ENCODE results near the gene TNC. TPM values are rescaled to one million over a fixed set of nuclear protein-coding genes. Genes with fewer than 3 reads are reported as not detected.

Gene TNC
- 1 to 10 TPM in 2 of 3 donors, under 1 TPM in 1; 0.45 to 9.8 (median 1.9) TPM for polyA plus RNA-seq

- no peak within 1 kb of the TSS for H3K27ac ChIP-seq (ENCODE audit: low read depth, low read length)
- 0 to 1% (median 1%) methylated on average over 37 of the region's 37 CpGs for WGBS, 3 donors
Measured at GRCh38 chr9:115117999-115118878, at the start of gene TNC. Gene TNC, minus strand, starts transcription at chr9:115118157. Its CDS starts 27,139 bp downstream, at chr9:115091018.

- no peak overlapping the region for H3K27ac ChIP-seq (ENCODE audit: low read depth, low read length)
- WGBS, 3 donors: 63 to 76% (median 72%) methylated on average over 3 of the region's 3 CpGs
Measured at GRCh38 chr9:115167175-115167574, 49.2 kb upstream of the TNC start.

DNA sequence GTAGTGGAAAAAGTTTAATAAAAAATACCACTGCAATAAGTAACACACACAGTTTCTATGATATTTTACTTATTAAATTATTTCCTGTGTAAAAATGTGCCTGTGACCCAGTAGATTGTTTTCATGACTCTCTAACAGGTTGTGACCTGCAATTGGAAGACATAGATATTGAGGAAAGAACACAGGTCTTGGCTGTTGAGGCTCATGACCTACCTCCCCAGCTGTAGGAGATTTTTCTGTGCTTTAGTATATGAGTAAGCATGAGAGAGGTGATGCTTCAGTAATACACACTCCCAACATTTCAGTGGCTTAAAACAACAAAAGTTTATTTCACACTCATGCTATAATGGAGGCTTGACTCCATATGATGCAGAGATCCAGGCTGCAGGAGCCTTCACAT is 47.3 kb upstream of the TNC start:
- H3K27ac ChIP-seq (ENCODE audit: low read depth, low read length): no peak overlapping the region

DNA sequence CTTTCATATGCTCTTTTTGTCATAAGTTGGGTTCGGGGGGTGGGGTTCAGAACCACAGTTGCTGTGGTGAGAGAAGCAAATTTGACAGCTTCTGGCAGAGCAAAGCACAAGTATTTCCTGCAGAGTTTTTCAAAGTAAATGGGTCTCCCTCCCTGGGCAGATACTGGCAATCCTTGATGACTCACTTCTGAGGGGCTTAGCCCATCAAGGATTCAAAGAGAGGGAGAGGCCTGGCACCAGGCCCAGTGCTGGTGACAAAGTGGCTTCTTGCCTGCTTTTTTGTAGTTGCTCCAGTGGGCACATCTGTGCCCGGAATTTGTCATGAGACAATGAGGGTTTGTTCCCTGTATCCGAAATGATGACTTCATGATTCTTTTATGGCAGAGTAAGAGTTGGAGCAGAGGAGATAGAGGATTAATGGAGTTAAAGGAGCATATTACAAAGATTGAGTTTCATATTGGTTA is 46.6 kb upstream of the TNC start:
- WGBS, 3 donors: 39 to 61% (median 44%) methylated on average over 3 of the region's 3 CpGs
- H3K27ac ChIP-seq (ENCODE audit: low read depth, low read length): no peak overlapping the region

DNA sequence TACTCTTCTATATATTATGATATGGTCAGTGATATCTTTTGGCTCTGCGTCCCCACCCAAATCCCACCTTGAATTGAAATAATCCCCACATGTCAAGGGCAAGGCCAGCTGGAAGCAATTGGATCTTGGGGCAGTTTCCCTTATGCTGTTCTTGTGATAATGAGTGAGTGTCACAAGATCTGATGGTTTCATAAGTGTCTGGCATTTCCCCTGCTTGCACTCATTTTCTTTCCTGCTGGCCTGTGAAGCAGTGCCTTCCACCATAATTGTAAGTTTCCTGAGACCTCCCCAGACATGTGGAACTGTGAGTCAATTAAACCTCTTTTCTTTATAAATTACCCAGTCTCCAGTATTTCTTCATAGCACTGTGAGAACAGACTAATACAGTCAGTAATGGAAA is 45.0 kb upstream of the TNC start:
- 87 to 97% (median 88%) methylated on average over 1 of the region's 1 CpG for WGBS, 3 donors
- no peak overlapping the region for H3K27ac ChIP-seq (ENCODE audit: low read depth, low read length)

DNA sequence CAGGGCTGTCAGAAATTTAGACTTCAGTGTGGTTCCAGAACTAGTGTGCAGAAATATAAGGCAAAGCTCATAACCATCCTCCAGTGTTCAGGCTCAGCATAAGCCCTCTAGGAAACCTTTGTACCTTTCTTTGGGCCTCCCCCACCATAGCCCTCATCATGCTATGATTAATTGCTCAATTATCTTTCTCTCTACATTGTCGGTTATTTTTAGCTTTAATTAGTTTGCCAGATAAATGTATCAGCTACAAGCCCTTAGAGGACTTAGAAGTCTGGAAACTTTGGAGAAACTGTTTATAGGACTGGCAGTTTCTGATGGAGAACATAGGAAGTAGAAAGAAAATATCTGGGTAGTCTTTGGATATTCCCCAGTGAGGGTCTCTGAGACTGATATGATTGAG is 43.5 kb upstream of the TNC start:
- no peak overlapping the region for H3K27ac ChIP-seq (ENCODE audit: low read depth, low read length)
- 9 to 53% (median 48%) methylated on average over 1 of the region's 1 CpG for WGBS, 3 donors

GRCh38 chr9:115158661-115159481 is 40.9 kb upstream of the TNC start:
- WGBS, 3 donors: 74 to 81% (median 75%) methylated on average over 8 of the region's 8 CpGs

GRCh38 chr9:115157245-115157674 is 39.3 kb upstream of the TNC start:
- H3K27ac ChIP-seq (ENCODE audit: low read depth, low read length): no peak overlapping the region
- 67 to 68% (median 68%) methylated on average over 2 of the region's 2 CpGs for WGBS, 3 donors

More at GRCh38 chr9:115158661-115159481, 40.9 kb upstream of the TNC start:
- H3K27ac ChIP-seq (ENCODE audit: low read depth, low read length): no peak overlapping the region

- 69 to 83% (median 71%) methylated on average over 4 of the region's 4 CpGs for WGBS, 3 donors
- no peak overlapping the region for H3K27ac ChIP-seq (ENCODE audit: low read depth, low read length)
Measured at GRCh38 chr9:115155037-115155436, 37.1 kb upstream of the TNC start.

DNA sequence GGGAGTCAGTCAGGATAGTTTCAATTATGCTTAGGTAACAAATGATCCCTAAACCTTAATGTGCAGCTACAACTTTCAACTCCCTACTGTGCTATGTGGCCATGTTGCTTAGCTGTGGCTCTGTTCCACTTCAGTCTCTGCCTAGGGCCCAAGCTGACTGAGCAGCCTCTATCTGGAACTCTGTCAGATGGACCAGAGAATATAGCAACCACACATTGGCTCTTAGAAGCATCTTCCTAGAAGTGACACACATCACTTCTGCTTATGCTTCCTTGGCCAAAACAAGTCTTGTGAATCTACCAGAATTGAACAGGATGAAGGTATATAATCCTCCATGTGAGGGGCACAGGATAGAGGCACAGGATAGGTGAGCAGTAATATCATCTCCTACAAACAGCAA is 36.7 kb upstream of the TNC start:
- no peak overlapping the region for H3K27ac ChIP-seq (ENCODE audit: low read depth, low read length)

GRCh38 chr9:115152281-115152820 is 34.4 kb upstream of the TNC start:
- H3K27ac ChIP-seq (ENCODE audit: low read depth, low read length): no peak overlapping the region
- WGBS, 3 donors: 87 to 94% (median 92%) methylated on average over 3 of the region's 3 CpGs

- WGBS, 3 donors: 59 to 74% (median 73%) methylated on average over 3 of the region's 3 CpGs
- H3K27ac ChIP-seq (ENCODE audit: low read depth, low read length): no peak overlapping the region
Measured at GRCh38 chr9:115148721-115149120, 30.8 kb upstream of the TNC start.

DNA sequence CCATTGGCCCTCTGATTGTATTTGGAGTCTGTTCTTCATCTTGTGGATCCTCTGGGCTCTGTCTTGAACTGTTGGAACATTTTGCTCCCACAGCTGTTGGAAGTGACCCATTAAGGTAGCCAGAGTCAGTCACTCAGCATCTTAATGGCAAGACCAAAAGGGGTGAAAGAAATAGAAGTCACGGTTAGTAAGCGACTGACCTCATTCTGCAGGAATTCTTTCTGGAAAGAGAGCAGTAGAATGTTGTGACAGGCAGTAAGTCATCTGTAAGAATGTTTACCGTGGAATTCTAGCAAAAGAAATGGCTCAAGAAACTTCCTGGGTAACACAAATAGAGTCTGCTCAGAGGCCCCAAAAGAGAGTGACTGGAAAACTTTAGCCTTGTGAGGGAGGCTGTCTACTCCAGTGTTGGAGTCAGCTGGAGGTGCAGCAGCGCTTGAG is 28.6 kb upstream of the TNC start:
- no peak overlapping the region for H3K27ac ChIP-seq (ENCODE audit: low read depth, low read length)

GRCh38 chr9:115144706-115145105 is 26.7 kb upstream of the TNC start:
- no peak overlapping the region for H3K27ac ChIP-seq (ENCODE audit: low read depth, low read length)
- WGBS, 3 donors: 62 to 76% (median 67%) methylated on average over 2 of the region's 2 CpGs

More for the DNA sequence above, 28.6 kb upstream of the TNC start:
- WGBS, 3 donors: 43 to 52% (median 45%) methylated on average over 4 of the region's 4 CpGs

GRCh38 chr9:115143689-115144088 is 25.7 kb upstream of the TNC start:
- WGBS, 3 donors: 39 to 68% (median 66%) methylated on average over 2 of the region's 2 CpGs
- no peak overlapping the region for H3K27ac ChIP-seq (ENCODE audit: low read depth, low read length)

GRCh38 chr9:115142517-115143270 is 24.7 kb upstream of the TNC start:
- WGBS, 3 donors: 76 to 86% (median 84%) methylated on average over 6 of the region's 6 CpGs
- no peak overlapping the region for H3K27ac ChIP-seq (ENCODE audit: low read depth, low read length)

DNA sequence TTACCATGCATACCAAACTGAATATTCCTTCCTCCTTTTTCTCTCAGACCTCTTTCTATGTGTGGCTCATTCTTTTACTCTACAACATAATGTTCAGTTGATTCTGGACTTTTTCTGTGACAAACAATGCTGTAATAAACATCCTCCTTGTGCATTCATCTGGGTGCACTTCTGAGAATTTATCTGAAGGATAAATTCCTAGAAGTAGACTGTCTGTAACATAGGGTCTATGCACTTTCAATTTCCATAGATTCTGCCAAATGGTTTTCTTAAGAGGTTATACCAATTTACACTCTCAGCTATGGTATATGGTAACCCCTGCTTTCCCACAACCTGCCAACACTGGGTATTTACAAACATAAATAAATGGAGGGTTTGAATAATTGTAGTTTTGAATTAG is 24.1 kb upstream of the TNC start:
- no peak overlapping the region for H3K27ac ChIP-seq (ENCODE audit: low read depth, low read length)

DNA sequence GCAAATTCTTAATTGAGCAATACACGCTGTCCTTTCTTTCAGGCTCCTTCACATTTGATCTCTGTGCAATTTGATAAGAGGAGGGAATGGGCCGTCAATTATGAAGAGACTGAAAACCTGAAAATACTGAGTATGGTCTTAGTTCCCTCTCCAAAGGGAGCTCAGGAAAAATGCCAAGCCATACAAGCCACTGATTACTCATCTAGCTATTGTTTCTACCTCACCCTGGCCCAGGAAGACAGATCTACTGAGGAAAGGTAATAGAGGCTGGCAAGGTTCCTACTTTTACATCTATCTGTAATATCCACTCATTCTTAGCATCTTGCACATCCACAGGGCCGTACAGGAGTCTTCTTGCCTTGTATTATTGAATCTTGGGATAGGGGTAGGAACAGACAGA is 23.7 kb upstream of the TNC start:
- no peak overlapping the region for H3K27ac ChIP-seq (ENCODE audit: low read depth, low read length)
- 63 to 87% (median 84%) methylated on average over 3 of the region's 3 CpGs for WGBS, 3 donors
